ENCODE data around the gene THAP7. TPM values are rescaled to one million over a fixed set of nuclear protein-coding genes. Genes with fewer than 3 reads are reported as not detected.

THAP7 gene
- total RNA-seq, 1 donor = 40.9 TPM

DNA sequence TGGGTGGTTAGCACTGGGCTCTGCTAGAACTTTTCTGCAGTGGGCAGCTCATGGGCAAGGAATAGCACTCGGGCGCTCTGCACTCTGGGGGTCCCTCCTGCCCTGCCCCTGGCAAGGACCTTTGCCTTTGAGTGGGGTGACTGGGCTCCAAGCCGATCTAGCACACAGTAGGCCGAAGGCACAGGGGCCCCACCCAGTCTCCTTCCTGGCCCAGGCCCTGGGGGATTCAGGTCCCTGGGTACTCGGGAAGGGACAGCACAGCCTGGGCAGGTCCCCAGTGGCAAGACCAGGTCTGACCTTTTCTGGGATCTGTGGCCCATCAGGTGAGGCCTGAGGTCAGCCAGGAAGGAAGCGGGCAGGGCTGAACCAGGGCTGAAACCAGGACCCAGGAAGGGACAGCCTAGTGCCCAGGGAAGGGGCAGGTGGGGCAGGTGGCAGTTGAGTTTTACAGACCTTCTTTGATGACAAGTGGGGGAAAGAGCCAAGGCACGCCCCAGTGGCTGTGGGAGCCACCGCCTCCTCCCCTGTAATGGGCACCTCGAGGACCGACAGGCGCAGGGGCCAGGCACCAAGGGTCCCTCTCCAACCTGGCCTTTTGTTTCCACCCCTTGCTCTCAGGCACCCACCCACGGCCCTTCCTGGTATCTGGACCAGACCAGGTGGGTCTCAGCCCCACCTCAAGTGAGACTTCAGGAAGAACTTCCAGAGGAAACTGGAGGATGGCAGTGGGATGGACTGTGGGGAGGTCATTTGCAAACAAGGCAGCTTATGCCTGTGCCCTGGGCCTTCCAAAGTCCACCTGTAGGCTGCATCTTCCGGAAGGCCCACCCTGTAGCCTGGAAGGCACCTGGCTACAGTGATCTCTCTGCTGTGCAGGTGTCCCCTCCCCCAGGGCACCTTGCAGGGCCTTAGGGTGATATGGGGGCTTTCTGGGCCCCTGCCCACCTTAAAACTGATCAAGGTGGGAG lies 35.7 kb downstream of the THAP7 start:
- no peak for DNase-seq (ENCODE audit: low read depth in 2 of 3, low spot score in 2 of 3)

DNA sequence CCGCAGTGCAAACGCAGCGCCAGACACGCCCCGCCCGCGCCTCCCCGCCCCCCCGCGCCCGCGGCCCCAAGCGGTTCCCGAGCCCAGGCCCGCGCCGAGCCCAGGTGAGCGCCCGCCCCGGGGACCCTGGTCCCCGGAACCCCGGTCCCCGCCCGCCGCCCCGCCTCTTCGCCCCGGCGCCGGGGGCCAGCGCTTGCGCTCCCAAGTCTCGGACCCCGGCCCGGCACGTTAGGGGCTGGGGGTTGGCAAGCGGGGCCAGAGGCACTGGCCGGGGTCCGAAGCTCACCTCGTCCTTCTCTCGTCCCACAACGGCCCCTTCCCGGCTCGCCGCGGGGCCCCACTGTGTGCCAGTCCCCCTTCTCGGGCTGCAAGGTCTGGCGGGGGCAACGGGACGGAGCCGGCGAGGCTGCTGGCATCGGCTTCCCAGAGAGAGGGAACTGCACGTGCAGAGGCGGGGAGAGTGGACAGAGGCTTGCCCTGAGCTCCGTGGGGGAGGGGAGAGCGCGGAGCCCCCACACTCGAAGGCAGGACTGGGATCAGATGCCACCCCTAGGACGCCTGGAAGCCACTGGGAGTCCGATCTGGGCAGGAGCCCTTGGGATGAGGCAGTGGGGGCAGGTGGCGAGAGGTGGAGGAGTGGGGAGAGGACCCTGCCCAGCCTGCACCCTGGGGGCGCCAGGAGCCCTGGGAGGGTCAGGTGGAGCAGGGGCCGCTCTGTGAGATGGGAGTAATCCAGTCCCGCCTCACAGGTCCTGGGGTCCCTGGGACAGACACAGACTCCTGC lies 36.6 kb downstream of the THAP7 start:
- no peak for DNase-seq (ENCODE audit: low read depth in 2 of 3, low spot score in 2 of 3)

DNA sequence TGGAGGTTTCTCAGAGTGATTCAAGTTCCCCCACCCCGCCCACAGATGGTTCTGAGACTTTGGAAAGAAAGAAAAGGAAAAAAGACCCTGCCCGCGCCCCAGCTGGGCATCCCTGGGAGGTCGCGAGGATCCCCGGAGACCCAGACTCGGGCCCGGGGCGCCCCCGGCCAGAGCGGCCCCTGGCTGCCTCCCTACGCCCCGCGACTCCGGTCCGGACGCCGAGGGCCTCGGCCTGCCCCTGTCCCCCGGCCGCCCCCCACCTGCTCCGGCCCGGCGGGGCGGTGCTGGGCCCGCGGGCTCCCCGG lies 37.2 kb downstream of the THAP7 start:
- DNase-seq (ENCODE audit: low read depth in 2 of 3, low spot score in 2 of 3) = no peak

DNA sequence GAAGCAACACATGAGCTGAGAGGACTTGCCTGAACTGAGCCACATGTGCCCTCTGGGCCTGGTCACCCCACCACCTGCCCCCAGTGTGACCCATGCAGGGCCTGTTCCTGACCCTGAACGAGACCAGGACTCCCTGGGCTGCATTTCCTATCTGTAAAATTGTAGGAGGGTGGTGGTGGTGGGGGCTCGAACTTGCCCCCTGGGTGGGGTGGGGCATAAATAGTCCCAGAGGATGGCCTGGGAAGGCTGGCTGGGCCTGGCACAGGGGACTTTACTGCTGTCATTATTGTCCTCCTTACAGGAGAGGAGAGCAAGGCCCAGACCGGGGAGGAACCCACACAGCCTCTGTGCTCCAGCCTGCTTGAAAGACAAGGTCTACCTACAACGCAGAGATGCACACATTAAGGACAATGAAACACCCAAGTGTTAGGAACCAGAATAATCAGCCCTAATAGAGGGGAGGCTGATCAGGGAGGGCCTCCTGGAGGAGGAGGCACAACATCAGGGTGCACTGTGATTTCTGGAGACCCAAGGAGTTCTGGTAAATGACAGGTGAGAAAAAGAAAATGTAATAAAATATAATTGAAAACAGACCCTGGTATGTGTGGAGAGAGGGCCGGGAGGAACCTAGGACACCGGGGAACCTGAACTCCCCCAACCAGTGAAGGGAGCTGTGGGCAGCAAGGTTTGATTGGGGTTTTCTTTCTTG lies 37.7 kb downstream of the THAP7 start:
- DNase-seq (ENCODE audit: low read depth in 2 of 3, low spot score in 2 of 3) = no peak

DNA sequence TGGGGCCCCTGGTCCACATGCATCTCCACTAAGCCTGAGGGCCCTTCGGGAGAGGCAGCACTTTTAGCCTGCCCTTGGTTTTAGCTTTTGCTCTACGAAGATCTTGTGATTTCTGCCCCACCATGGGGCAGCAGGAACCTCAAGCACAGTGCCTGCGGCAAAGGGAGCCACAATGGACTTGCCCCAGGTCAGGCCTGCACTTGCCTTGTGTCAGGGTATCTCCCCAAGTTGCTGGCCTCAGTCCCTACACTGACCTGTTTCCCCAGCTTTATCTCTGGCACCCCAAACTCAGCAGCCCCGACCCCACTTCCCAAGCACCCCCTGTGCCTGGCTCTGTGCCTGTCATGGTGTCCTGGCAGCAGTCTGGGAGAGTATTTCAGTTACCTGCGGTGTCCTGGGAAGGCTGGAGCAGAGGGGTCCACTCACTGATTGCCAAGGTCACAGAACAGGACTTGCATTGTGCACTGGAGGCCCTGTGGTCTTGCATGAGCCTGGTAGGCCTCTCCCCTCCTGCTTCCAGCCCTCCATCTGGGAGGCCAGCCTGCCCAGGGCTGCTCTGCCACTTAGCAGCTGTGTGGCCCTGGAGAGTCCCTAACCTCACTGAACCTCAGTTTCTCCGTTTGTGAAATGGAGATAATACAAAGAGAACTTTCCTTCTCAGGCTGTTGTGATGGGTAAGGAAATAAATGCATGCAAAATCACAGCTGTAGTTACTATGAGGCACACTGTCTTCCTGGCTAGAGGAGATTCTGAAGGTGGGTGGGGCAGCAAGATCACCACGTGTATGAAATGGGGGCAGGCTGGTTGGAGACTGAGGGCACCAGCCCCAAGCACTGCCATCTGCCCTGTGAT lies 38.5 kb downstream of the THAP7 start:
- no peak for DNase-seq (ENCODE audit: low read depth in 2 of 3, low spot score in 2 of 3)

DNA sequence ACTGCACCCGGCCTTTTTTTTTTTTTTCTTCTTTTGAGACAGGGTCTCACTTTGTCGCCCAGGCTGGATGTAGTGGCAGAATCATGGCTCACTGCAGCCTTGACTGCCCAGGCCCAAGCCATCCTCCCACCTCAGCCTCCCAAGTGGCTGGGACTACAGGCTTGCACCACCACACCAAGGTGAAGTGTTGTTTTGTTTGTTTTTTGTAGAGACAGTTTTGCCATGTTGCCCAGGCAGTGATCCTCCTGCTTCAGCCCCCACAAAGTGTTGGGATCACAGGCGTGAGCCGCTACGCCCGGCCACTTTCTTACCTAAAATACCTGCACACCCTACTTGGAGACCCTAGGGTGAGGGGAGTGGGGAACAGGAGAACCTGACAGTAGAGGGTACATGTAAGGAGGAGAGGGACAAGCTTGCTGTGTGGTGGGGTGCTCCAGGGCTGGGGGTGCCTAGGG lies 39.4 kb downstream of the THAP7 start:
- DNase-seq (ENCODE audit: low read depth in 2 of 3, low spot score in 2 of 3) = no peak

DNA sequence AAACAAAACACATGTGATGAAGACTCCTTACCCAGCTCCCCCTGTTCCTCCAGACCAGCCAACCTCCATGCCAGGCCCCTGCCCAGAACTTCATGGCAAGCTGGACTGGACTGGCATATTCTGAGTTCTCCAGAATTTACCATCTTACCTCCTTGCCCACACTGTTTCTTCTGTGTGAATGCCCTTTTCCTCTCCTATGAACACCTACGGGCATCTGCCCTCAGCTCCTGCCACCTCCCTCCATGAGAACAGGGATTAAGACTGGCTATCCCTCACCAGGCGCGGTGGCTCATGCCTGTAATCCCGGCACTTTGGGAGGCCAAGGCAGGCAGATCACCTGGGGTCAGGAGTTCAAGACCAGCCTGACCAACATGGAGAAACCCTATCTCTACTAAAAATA lies 41.3 kb downstream of the THAP7 start:
- no peak for DNase-seq (ENCODE audit: low read depth in 2 of 3, low spot score in 2 of 3)

DNA sequence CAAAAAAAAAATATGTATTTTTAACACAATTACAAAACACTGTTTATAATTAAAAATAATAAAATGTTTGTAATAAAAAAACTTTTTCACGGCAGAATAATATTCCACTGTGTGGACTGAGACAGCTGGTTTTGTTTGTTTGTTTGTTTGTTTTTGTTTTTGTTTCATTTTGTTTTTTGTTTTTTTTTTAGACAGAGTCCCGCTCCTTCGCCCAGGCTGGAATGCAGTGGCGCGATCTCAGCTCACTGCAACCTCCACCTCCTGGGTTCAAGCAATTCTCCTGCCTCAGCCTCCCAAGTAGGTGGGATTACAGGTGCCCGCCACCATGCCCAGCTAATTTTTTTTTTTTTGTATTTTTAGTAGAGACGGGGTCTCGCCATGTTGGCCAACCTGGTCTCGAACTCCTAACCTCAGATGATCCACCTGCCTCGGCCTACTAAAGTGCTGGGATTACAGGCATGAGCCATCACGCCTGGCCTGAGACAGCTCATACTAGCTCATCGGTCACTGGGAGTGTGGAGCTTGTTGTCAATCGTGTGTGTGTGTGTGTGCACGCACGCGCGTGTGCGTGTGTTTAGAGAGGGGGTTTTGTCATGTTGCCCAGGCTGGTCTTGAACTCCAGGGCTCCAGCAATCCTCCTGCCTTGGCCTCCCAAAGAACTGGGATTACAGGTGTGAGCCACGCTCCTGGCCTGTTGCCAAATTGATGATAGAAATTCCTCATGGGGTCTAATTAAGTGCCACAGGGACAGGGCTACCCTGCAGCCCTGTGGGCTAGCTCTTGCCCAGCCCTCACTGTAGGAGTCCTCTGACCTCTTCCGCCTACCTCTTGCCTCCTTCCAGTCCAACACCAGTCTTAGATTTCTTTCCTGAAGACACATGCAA lies 42.1 kb downstream of the THAP7 start:
- DNase-seq (ENCODE audit: low read depth in 2 of 3, low spot score in 2 of 3) = no peak

DNA sequence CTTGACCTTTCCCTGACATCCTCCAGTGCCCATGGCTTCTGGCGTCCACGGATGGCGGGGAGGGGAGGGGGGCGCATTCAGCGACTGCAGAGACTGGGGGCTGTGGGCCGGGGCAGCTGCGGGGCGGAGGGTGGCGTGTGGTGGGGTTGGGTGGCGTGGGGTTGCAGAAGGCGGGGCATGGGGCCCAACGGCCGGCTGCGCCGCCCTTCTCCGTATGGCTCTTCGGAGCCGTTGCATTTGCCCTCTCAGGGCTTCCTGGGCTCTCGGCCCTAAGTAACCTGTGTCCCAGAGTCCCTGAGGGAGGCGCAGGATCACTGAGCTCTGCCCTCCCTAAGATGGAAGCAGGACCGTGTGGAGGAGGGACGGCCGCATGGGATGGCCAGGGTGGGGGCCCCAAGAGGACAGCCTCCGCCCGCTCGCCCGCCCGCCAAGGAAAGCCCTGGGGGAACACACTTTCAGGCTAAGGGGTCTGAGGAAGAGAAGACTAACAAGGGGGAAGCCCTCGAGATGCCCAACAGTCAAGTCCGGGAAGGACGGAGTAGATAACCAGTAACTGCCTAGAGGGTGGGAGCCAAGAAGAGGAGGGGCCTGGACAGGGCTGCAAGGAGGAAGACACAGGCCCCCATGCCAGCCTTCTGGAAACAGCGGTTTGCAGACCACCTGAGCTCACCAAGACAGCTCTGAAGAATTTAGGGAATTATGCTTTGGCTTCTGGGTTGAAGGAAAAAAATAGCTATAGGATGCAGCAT lies 44.1 kb downstream of the THAP7 start:
- DNase-seq (ENCODE audit: low read depth in 2 of 3, low spot score in 2 of 3) = no peak

DNA sequence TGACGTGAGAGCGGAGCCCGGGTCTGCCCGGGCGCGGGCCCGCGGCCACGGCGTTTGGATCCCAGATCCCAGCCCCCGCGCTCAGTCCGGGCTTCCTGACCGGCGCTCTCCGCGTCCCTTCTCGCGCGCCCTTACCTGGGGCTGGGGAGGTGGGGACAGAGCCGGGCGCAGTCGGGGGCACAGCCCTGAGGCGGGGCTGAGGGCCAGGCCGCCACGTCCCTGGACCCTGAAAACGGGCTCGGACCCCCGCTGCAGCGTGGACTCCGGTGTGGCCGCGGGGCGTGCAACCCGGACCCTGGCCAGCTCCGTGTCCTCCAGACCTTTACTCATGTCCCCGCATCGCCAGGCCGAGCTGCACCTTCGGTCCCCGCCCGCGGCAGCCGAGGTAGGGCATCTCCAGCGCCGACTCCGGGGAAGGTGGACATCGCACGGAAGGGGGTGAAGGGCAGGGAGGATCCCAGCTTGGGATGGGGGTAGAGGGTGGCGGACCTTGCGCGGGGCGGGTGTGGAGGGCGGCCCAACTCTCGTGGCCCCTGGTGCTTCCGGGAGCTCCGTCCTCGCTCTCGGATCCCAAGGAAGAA lies 44.7 kb downstream of the THAP7 start:
- no peak for DNase-seq (ENCODE audit: low read depth in 2 of 3, low spot score in 2 of 3)

DNA sequence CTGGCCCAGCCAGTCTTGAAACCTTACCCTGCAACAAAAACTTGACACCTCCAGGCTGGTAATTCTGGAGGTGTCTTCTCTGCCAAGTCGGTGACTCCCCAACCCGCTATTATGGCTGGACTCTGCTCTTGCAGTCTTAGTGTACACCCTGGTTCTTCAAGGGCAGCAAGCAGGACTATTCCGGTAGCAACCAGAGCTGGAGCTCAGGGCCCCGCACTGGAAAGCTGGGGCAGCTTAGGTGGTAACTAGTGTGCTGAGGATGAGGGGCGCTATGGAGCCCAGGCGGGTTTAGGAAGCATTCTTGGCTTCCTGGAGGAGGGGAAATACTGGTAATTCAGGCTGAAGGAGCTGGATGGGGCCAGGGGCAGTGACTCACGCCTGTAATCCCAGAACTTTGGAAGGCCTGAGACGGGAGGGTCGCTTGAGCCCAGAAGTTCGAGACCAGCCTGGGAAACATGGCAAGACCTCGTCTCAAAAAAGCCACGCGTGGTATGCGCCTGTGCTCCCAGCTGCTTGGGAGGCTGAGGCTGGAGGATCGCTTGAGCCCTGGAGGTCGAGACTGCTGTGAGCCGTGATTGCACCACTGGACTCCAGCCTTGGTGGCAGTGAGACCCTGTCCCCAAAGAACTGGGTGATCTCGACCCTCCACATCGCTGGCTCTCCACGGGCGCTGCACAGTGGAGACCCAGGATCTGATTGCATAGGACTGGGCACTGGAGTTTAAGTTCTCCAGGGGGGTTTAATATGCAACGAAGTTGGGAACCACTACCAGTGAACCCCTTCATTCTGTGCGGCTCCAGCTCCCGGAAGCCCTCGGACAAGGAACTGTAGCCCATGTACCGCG lies 45.4 kb downstream of the THAP7 start:
- DNase-seq (ENCODE audit: low read depth in 2 of 3, low spot score in 2 of 3) = no peak

DNA sequence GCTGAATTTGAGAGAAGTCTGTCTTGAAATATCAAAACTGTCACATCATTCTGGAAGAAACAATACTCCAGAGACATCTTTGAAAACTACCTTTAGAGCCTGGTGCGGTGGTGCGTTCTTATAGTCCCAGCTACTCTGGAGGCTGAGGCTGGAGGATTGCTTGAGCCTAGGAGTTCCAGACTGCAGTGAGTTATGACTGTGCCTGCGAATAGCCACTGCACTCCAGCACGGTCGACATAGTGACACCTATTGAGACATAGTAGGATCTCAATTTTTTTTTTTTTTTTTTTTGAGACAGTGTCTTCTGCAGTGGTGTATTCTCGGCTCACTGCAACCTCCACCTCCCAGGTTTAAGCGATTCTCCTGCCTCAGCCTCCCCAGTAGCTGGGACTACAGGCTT lies 46.4 kb downstream of the THAP7 start:
- no peak for DNase-seq (ENCODE audit: low read depth in 2 of 3, low spot score in 2 of 3)

DNA sequence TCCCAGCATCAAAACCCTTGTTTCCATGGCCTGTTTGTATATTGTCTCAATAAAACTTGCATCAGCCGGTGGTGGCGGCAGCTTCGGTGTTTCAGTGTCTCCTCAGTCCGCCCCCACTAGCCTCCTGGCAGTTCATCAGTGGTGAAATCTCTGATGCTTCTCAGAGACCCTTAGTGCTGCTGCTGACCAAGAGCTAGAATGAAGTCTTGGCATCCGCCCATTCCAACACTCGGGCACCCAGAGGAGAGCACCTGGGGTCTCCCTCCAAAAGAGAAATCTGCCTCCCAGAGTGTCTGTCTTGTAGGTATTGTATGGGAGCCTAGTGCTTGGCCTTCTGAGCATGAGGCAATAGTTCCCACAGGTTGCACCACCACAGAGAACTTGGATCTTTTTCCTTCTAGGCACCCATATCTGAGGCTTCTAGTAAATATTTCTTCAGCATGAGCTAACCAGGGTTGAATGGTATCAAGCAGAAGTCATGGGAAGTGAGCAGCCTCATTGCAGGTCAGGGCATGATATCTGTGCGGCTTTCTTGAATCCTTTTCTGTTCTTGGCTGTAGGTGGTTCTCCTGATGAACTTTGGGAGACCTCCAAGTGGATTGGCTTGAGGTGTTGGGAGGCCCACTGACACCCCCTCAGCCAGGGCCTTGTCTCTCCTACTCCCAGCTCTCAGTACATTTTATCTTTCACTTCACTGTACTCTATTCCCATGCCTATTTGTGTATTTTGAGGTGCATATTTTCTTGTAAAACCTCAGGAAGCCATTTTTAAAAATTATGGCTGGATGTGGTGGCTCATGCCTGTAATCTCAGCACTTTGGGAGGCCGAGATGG lies 48.0 kb downstream of the THAP7 start:
- DNase-seq (ENCODE audit: low read depth in 2 of 3, low spot score in 2 of 3) = no peak

DNA sequence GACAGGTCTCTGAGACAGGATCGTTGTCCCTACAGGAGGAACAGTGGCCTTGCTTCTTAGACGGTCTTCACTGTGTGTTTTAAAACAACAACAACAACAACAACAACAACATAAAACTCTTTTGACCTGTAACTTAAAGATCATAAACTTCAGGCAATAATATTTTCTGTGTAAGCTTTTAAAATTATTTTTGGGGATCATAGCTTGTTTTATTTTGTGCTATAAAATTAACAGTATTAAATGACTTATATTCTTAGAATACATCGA lies 48.6 kb downstream of the THAP7 start:
- no peak for DNase-seq (ENCODE audit: low read depth in 2 of 3, low spot score in 2 of 3)

DNA sequence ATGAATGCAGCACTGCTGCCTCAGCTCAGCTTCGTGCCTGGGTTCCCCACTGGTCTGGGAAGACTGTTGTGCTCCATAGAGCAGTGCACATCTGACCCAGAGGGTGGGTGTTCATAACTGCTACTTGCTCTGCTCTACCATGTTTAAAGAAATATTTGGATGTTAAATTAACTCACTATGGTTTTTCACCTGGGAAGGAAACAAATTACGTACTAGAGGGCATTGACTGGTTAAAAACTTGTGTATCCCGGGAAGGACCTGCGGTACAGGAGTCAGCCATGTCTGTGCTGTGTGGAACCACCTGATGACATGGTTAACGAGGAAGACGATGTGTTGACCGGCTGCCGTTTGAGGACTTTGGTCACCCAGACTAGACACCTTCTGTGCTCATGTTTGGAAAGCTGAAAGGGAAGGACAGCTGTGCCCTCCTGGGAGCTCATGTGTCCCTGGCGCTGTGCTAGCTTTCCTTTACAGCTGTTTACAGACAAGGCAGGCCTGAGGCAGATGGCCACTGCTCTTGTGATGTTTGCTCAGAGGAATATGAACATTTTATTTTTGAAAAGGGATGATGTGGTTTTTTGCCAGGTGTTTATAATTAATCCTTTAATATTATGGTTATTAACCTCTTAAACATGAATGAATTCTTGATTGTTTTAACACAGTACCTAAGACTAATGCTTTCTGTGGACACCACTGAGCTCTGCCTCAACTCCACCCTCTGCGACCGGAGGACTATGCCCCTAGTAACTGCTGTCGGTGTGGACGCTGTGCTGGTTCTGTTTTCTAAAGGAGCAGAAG lies 49.2 kb downstream of the THAP7 start:
- no peak for DNase-seq (ENCODE audit: low read depth in 2 of 3, low spot score in 2 of 3)

DNA sequence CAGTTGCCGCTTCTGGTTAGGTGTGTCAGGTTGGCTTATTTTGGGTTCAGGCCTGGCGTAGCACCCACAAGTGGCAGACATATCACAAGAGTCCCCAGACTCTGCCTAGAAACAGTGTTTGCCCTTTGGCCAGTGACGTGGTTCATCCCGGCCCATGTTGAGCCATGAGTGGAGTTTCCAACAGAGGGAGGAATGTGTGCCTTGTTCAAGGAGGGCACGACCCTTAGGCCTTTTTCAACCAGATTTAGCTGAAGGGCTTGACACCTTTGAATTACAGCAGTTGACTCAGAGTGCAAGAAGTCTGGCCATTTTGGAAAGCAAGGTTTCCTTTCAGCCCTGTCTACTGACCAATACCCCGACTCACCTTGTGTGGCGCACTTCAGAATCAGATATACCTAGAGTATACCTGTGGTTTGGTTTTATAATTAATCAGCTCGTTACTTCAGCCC lies 50.0 kb downstream of the THAP7 start:
- DNase-seq (ENCODE audit: low read depth in 2 of 3, low spot score in 2 of 3) = no peak

Data from hematopoietic multipotent progenitor cell (in vitro differentiated cells).